Kidney (tissue), 14 donors: ENCODE data around the gene DCLK1. TPM values are rescaled to one million over a fixed set of nuclear protein-coding genes. Genes with fewer than 3 reads are reported as not detected.

Source experiments
- DNase-seq, 5 donors: peaks; one replicate each; pipeline ENCODE4 v3.0.0-alpha.2; 2013 to 2020
- FAIRE-seq: peaks from 2 replicates; lab custom pipeline; 2012; peaks lifted over from hg19 to GRCh38; lab: Jason Lieb, UNC
- H3K27ac ChIP-seq, 2 donors: one replicate each; pipeline ENCODE4 v1.7.0; 2013; ENCODE audit warnings: low read depth in 2 of 2, low read length in 2 of 2, inconsistent platforms in 1 of 2
- H3K27me3 ChIP-seq: one replicate; pipeline ENCODE4 v1.7.1; 2013; ENCODE audit warnings: low read length, inconsistent platforms; ENCODE audit not compliant: control insufficient read depth, insufficient read depth
- H3K36me3 ChIP-seq, 3 donors: one replicate each; pipeline versions ENCODE4 v1.7.0 to v1.7.1; 2013; ENCODE audit warnings: low read length in 3 of 3, control low read depth in 1 of 3, inconsistent platforms in 1 of 3; ENCODE audit not compliant: insufficient read depth in 3 of 3, control insufficient read depth in 2 of 3
- H3K4me1 ChIP-seq, 3 donors: one replicate each; pipeline versions ENCODE4 v1.7.0 to v1.7.1; 2013; ENCODE audit warnings: low read length in 3 of 3, inconsistent platforms in 1 of 3, low read depth in 1 of 3; ENCODE audit not compliant: control insufficient read depth in 2 of 3, insufficient read depth in 2 of 3
- H3K4me3 ChIP-seq, 3 donors: one replicate each; pipeline versions ENCODE4 v1.7.0 to v1.8.1; 2013; ENCODE audit warnings: low read length in 3 of 3, control low read depth in 1 of 3, inconsistent platforms in 1 of 3
- H3K9ac ChIP-seq, 3 donors: one replicate each; pipeline versions ENCODE4 v1.7.0 to v1.7.1; 2013; ENCODE audit warnings: low read length in 3 of 3, control low read depth in 1 of 3, inconsistent platforms in 1 of 3
- H3K9me3 ChIP-seq, 3 donors: one replicate each; pipeline versions ENCODE4 v1.7.0 to v1.7.1; 2013; ENCODE audit warnings: low read length in 3 of 3, control low read depth in 1 of 3, inconsistent platforms in 1 of 3; ENCODE audit not compliant: control insufficient read depth in 2 of 3, insufficient read depth in 1 of 3
- intact Hi-C: fragments of 100-400 bp; cut with DNase I; formaldehyde crosslinking; loops from one replicate; pipeline ENCODE4 v1.11.1; 2022
- polyA plus RNA-seq: library from polyadenylated mRNA; stranded (reverse); fragments of 350-450 nt; fragmentation: Illumina TruSeq; extraction: RNeasy Lipid Tissue Mini Kit (QIAGEN cat#74804); gene quantifications from one replicate; pipeline ENCODE4 v1.2.3, GENCODE V29; 2014; ENCODE audit warnings: low read depth, low replicate concordance; ENCODE audit not compliant: insufficient read depth
- total RNA-seq: library from RNA; stranded (reverse); fragmentation: NEBNext Ultra II Directional; extraction: Animal tissue kit (Norgen Biotek cat#: 25700); gene quantifications from one replicate; pipeline ENCODE4 v1.2.1, GENCODE V29; 2021
- TF ChIP-seq, protein P1 (sequence below): IDR thresholded peaks from 3 replicates; pipeline ENCODE4 v1.5.1; 2012; ENCODE audit warnings: mild to moderate bottlenecking, moderate library complexity, borderline replicate concordance; ENCODE audit not compliant: insufficient read depth; ENCODE audit errors: extremely low read depth
- donor health status: control.
- donor health status: control.
- donor health status: control.
- donor health status: control.
- donor health status: control.
- donor health status: DM: yes; HTN: yes; CAD: no.
- donor health status: Normal renal cell carcinoma (clear cell type).

Gene DCLK1
- total and polyA plus RNA-seq, 2 donors from 2014 or later = 0.73 to 8.3 TPM

DNA sequence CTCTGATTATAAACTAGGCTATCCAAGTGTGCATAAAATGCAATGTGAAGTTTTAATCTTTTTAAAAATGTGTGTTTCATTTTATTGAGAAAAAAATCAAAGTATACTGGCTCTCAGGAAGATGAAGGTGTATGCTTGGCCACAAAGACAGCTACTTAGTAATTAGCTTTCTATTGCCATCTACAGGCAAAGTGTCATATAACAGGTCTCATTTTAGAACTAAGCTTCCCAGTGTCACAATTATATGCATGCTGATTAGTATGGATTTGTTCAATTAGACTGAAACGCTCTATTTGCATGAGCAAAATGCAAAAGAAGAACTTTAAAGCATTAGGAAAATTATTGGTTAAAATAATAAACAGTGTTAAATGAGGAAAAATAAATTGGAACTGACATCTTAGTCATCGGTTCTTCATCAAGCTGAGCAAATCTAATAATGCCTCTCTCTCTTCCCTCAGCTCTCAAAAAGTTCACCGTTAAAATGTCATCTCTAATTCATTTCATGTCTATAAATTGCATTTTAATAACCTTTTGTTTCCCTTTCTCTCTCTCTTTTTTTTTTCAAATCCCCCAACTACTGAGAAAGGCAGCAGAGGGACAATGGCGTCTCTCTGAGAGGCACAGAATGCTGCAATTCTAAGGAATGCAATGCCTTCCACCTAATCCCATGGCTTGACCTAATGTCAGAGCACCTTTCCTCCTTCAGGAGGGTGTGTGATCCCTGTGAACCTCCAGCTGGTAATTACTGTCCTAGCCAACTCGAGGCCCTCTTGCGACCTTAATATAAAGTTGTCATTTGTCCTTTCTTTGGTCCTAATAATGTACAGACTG lies 341.6 kb downstream of the DCLK1 start:
- Histone ChIP-seq H3K27me3 (no peaks in the 10 kb centered on the region), H3K27ac (no peak overlapping the region), H3K9me3 (no peaks in the 10 kb centered on the region), H3K9ac (no peak overlapping the region), H3K36me3 (no peaks in the 10 kb centered on the region), H3K4me1 (peaks cover 0 to 3% (median 0%) of the 10 kb centered on the region in 3 donors), H3K4me3 (no peak overlapping the region)
- peak in 2 of 5 donors; percentile 49 to 60 for DNase-seq
- peak; percentile 78 for FAIRE-seq
- TF ChIP-seq, protein P1, sequence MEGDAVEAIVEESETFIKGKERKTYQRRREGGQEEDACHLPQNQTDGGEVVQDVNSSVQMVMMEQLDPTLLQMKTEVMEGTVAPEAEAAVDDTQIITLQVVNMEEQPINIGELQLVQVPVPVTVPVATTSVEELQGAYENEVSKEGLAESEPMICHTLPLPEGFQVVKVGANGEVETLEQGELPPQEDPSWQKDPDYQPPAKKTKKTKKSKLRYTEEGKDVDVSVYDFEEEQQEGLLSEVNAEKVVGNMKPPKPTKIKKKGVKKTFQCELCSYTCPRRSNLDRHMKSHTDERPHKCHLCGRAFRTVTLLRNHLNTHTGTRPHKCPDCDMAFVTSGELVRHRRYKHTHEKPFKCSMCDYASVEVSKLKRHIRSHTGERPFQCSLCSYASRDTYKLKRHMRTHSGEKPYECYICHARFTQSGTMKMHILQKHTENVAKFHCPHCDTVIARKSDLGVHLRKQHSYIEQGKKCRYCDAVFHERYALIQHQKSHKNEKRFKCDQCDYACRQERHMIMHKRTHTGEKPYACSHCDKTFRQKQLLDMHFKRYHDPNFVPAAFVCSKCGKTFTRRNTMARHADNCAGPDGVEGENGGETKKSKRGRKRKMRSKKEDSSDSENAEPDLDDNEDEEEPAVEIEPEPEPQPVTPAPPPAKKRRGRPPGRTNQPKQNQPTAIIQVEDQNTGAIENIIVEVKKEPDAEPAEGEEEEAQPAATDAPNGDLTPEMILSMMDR = peak; percentile 37
- intact Hi-C loops = no loop called here

DNA sequence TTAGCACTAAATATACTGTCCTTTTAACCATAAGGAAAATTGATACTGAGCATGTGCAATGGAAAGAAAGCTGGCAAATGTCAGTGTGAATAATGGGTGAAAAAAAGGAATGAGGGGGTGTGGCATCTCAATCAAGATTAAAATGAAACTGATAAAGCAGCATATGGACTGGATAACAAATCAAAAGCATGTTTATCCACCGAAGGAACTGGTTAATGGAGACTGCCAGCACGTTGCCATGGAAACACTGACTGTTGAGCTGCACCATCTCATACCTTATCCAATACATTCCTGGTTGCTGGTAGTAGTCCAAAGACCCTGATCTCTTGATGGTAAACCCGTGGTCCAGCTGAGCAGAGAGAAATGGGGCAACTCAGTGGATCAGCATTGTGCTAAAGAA lies 343.2 kb downstream of the DCLK1 start:
- no peaks in the 10 kb centered on the region for H3K36me3 ChIP-seq
- H3K4me1 ChIP-seq = peaks cover 0 to 3% (median 0%) of the 10 kb centered on the region in 3 donors
- H3K27me3 ChIP-seq = no peaks in the 10 kb centered on the region
- TF ChIP-seq, protein P1 = no peak
- FAIRE-seq = no peak
- no peaks in the 10 kb centered on the region for H3K9me3 ChIP-seq
- no peak overlapping the region for H3K9ac ChIP-seq
- intact Hi-C loops = no loop called here
- no peak overlapping the region for H3K27ac ChIP-seq
- H3K4me3 ChIP-seq = no peak overlapping the region
- no peak for DNase-seq

DNA sequence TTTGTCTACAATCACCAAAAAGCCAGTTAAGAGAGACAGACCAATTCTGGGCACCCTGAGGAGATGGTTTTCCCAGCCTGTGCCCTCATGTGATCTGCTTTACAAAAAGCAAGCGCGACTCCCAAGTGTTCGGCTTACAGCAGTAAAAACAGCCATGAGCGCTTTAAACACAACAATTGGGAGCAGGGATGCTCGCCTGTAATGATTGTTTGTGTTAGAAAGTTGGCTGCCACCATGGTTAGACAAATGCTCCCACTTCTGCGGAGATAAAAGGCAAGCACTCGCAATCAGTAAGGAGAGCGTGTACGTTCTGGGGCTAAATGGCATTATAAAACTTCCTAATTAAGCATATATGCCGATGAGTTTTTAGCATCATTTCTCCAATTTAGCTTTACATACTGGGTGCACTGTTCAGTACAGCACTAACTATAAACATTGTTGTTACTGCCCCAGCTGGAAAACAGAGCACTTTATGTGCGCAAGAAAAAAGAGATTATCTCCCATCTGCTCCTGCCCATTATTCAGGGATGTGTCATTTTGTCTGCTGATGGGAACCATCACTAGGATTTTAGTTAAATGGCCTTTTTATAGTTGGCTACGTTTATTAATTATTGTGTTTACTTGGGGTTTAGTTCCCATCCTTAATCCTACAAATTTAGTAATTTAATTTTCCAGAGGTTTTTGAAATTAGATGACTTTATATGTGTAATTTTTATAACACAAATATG lies 345.4 kb downstream of the DCLK1 start:
- intact Hi-C loops = no loop called here
- Histone ChIP-seq H3K9ac (no peak overlapping the region), H3K27ac (no peak overlapping the region), H3K4me3 (no peak overlapping the region), H3K4me1 (peaks cover 0 to 3% (median 0%) of the 10 kb centered on the region in 3 donors), H3K36me3 (no peaks in the 10 kb centered on the region), H3K9me3 (no peaks in the 10 kb centered on the region), H3K27me3 (no peaks in the 10 kb centered on the region)
- TF ChIP-seq, protein P1 = no peak
- DNase-seq (no peak), FAIRE-seq (no peak)
